Inferior parietal cortex (tissue), 1 donor: Measurements from ENCODE around the gene MOB3A.

Experiments
- DNase-seq: peaks from one replicate; pipeline ENCODE4 v3.0.0-alpha.2; 2016; ENCODE audit errors: extremely low spot score

The MOB3A gene

DNA sequence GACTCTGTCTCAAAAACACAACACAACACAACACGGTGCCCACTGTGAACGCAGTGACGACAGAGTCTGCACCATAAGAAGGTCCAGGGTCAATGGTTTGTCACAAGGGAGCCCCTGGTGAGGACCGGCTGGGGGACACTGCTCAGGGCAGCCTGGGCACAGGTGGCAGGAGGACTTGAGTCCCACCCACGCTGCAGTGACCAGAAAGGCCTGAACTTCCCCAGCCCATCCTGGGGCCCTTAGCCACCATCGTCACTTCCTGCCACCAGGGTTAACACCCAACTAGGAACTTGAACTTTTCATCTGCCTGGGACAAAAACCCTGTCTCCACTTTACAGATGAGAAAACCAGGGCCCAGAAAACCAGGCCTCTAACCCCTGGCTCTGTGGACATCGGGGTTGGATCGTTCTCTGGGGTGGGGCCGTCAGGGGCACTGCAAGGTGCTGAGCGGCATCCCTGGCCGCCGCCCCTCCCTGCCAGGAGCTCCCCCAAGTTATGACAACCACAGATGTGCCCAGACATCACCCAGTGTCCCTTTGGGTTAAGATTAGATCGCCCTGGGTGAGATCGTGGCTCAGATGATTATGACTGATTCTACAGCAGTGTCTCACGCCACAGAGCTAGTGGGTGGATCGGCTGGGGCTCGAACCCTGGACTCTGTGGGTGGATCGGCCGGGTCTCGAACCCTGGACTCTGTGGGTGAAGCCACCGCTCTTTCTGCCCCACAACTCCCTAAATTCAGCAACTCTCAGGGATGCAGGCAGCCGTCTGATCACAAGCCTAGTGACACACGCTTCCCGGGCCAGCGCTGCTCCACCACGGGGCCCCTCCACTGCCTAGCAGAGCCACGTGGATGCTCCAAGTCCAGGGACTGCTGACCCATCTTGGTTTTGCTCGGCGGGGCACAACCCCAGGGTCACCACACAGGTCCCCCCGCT lies 14.0 kb downstream of the MOB3A start:
- no peak for DNase-seq

DNA sequence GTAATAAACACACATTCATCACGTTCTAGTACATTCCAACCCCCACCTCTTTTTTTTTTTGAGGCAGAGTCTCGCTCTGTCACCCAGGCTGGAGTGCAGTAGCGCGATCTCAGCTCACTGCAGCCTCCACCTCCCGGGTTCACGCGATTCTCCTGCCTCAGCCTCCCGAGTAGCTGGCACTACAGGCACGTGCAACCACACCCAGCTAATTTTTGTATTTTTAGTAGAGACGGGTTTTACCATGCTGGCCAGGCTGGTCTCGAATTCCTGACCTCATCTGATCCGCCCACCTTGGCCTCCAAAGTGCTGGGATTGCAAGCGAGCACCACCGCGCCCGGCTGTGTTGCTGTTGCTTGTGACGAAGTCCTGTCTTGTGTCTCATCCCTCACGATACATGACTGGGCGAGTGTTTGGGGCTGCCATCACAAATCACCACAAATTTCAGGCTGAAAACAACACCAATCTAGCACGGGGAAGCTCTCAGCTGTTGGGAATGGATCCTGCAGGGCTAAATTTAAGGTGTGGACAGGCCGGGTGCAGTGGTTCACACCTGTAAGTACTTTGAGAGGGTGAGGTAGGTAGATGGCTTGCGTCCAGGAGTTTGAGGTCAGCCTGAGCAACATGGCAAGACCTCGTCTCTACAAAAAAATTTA lies 15.7 kb downstream of the MOB3A start:
- DNase-seq: no peak

- DNase-seq: no peak
Observed at GRCh38 chr19:2079865-2080301, 16.2 kb downstream of the MOB3A start.

DNA sequence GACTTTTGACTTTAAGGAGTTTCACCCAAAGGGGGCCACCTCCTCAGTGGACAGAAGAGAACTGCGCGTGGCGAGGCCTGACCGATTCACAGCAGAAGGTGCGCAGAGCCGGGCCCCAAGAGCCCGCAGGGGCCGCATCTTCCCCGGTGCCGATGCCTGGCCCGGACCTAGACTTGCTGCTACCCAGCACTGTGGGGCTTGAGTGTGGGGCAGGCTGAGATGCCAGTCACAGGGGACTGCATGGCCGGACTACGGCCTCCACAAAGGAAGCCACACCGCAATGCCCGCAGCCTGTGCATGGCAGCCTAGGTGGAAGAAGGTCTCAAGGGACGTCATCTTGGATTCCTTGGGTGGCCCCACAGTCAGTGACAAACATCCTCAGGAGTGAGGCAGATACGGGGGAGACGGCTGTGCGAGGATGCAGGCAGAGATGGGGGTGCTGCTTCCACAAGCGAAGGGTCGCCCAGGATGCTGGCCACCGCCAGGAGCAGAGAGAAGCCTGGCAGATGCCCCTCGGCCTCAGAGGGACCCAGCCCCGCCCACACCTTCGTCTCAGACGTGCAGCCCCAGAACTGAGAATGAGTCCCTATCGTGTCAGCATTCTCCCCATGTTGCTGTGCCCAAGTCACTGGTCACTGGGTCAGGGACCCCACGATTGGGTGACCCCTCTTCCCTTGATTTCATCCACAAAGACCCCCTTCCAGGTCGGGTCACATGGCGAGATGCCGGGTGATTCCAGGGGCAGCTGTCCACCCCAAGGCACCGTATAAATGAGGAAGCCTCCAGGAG lies 16.9 kb downstream of the MOB3A start:
- DNase-seq: no peak

DNA sequence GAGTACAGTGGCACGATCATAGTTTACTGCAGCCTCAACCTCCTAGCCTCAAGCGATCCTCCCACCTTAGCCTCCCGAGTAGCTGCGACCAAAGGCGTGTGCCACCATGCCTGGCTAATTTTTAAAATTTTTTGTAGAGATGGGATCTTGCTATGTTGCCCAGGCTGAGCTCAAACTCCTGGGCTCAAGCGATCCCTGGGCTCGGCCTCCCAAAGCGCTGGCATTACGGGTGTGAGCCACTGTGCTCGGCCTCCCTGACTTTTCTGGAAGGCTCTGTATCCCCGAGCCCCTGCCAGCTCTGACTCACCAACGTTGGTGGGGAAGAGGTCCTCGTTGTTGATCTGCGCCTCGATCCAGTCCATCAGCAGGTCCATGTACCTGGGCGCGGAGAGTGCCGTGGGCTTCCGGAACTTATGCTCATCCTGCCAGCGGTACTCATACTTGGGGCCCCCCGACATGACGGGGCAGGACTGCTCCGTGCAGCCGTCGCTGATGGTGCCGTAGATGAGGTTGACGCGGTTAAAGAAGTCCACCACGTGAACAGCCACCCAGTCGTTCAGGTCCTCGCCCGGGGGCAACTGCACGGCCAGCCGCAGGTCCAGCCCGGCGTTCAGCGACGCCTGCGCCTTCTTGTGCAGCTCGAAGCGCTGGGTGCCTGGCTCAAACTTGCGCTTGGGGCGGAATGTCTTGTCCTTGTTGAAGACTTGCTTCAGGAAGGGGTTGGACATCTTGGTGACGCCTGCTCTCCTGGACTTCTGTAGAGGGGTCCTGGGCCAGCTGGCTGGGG lies 18.1 kb downstream of the MOB3A start:
- DNase-seq: no peak

- no peak for DNase-seq
Observed at GRCh38 chr19:2077398-2077797, 18.7 kb downstream of the MOB3A start.

GRCh38 chr19:2076526-2076944 lies 19.6 kb downstream of the MOB3A start:
- no peak for DNase-seq

DNA sequence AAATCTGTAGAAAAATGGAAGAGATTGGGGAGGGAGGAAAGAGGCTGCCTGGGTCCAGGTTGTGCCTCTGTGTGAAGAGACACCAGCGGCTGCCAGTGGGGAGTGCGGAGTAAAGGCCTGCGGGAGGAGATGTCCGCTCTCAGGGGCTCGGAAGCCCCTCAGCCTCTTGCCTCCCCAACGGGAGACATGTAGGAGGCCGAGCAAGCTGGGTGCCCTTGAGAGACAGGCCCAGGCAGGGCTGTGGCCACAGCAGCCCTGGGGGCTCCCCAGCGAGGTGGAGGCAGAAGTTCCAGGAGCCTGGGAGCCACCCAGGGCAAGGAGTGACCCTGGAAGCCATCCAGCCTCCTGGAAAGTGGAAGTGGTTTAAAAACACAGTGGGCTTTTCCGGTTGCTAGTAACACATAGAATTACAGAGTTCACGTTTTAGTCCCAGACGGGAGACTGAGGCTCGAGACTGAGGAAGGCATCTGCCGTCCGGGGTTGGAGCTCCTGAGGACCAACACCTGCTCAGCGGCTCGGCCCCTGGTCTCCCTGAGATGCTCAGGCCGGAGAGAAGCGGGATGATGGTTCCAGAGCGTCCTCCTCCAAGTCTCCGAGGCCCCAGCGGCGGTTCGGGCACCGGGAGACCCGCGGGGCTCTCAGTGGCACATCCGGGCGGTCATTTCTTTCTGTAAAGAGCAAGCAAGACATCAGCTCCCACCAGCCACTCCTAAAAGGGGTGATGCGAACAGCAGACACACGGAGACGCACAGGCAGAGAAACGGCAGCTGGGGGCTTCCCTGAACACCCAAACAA lies 23.2 kb downstream of the MOB3A start:
- DNase-seq: no peak

- no peak for DNase-seq
Observed at GRCh38 chr19:2070986-2071673, 25.0 kb downstream of the MOB3A start.

GRCh38 chr19:2070436-2070827 lies 25.7 kb downstream of the MOB3A start:
- DNase-seq: no peak

DNA sequence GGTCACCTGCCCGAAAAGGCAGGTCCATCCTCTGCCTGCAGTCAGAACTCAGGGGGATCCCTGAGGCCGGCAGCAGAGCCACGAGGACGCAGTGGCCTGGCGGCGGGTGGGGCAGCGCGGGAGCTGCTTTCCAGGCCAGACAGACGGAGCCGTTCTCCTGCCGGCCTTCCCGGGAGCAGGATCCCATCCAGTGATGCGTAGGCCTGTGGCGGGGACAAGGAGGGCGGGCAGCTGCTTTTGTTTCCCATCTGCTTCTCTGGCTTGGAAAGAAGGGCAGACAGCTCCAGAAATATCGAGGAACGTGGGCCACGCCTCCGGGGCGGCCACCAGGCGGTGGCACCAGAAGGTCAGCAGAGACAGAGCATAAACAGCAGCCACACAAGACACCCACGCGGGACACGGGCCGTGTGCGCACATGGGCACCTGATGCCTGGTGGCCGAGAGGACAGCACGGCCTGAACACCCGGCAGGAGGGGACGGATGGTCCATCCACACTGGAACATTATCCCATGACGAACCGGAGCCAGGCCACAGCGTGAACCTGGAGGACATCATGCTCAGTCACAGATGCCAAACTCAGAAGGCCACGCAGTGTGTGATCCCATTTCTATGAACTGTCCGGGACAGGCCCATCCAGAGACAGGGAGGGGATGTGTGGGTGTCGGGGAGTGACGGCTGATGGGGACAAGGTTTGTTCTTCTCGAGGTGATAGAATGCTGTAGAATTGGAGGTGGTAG lies 31.2 kb downstream of the MOB3A start:
- no peak for DNase-seq

- DNase-seq: no peak
Observed at GRCh38 chr19:2064395-2064787, 31.7 kb downstream of the MOB3A start.

GRCh38 chr19:2063824-2064223 lies 32.3 kb downstream of the MOB3A start:
- no peak for DNase-seq

- no peak for DNase-seq
Observed at GRCh38 chr19:2062770-2063169, 33.4 kb downstream of the MOB3A start.

GRCh38 chr19:2062389-2062729 lies 33.8 kb downstream of the MOB3A start:
- DNase-seq: no peak

DNA sequence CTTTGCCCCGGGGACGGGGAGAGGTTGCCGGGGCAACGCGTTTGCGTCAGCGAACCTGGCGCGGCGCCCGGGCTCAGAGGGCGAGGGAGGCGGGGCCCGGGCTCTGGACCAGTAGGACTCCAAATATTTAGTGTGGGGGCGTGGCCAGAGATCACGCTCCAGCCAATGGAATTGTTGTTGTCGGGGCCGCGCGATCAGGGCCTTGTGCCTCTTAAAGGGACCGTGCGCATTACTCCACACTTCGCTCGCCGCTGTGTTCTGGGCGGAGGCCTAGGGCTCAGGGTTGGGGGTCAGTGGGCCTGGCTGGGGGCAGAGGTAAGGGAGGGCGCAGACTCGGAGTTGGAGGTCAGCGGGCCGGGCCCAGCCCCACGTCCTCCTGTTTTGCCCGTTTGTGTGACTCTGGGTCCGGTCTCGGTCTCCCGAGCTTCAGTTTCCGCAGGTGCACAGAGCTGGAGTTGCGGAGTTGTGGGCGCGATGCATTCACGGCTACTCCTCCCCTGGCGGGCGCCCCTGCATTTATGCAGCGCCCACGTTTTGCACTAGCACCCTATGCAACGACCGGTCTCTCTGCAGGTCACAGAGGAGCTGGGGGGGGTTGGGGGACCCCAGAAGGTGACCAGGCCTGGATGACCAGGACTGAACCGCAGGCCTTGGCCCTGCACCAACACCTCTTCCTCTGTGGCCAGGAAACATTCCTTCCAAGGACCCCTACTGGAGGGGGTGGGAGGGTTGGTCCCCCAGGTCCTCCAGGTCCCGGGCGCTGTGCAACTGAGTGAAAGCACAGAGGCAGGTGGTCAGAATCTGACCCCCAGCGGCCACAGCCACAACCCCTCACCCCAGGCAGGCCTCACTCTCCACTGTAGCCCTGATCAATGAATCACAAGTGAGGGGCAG lies 34.4 kb downstream of the MOB3A start:
- DNase-seq: peak; percentile 99

DNA sequence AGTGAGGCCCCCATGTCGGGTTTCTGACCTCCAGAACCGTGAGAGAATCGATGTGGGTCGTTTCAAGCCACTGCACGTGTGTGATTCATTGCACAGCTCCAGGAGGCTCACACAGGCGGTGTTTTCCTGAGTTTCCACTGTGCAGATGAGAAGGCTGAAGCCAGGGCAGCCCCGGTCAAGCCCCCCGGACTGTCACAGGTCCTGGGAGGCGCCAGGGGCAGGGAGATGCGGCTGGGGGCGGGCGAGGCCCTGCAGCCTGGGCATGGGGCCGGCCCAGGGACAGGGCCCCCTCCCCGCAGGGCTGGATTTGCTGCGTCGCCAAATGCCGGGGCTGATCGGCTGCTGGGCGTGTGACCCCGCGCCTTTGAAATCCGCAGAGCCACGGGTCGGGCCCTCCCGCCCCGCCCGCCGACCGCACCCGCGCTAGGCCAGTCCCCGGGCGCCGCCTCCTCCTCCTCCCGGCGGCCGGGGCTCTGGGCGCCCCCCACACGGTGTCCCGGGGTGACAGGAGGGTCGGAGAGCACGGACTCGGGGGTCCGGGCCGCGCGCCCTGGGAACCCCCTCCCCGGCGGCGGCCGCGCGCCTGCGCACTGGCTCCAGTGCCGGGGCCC lies 35.1 kb downstream of the MOB3A start:
- no peak for DNase-seq
